Measurements from ENCODE around the gene ZCWPW1.

The ZCWPW1 gene, protein sequence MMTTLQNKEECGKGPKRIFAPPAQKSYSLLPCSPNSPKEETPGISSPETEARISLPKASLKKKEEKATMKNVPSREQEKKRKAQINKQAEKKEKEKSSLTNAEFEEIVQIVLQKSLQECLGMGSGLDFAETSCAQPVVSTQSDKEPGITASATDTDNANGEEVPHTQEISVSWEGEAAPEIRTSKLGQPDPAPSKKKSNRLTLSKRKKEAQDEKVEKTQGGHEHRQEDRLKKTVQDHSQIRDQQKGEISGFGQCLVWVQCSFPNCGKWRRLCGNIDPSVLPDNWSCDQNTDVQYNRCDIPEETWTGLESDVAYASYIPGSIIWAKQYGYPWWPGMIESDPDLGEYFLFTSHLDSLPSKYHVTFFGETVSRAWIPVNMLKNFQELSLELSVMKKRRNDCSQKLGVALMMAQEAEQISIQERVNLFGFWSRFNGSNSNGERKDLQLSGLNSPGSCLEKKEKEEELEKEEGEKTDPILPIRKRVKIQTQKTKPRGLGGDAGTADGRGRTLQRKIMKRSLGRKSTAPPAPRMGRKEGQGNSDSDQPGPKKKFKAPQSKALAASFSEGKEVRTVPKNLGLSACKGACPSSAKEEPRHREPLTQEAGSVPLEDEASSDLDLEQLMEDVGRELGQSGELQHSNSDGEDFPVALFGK

DNA sequence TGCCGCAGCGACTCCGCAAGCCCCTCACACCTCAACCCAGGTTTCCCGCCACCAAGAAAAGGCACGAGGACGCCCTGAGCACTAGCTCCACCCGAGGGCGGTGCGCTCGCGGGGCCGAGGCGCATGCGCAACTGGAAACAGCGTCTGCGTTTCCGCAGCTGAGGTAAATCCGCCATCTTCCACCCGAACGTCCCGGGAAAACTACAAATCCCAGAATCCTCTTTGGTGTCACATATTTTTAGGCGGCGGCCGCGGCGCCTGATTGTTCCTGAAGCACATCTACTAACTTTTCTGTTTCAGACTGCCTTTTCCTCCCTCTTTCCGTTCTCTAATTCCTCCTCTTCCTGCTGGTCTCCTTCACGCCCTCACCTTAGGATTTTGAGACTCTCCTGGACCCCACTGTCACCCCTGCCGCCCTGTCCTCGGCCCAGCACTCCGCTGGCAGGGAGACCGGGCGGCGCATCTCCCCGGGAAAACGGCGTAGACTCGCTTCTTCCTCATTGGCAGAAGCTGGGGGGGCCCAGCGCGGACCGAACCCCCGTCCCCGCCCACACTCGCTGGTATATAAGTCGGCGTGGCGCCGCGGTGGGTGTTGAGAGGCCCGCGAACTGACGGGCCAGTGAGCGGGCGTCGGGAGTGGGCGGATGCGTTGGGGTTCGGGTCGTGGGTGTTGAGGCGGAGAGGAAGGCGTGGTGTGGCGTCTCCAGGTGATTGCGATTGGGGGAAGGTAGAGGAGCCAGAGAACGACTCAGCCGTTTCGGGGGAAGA lies at the start of gene ZCWPW1:
TSS of gene ZCWPW1 (minus strand) at position 505 of the 768 bp plus-strand sequence. CDS start 8,054 bp downstream, outside the sequence.
- DNase-seq: peak; percentile 97

DNA sequence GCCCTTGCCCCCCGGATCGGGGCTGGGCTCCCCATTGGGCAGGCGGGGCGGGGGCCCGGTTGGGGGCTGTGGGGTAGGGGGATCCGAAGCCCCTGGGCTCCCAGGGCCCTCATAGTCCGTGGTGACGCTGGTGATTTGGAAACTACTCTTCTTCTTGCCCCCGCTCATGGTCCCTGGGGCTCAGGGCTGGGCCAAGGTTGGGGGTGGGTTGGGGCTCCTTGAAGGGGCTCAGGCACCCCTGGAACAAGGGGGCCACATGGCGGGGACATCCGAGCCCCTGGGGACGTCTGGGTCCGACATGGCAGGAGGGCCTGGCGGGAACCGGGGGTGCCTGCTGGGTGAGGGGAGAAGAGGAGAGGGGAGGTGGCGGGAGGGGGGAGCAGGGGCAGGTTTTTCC lies 49.4 kb upstream of the ZCWPW1 start:
- DNase-seq: no peak

DNA sequence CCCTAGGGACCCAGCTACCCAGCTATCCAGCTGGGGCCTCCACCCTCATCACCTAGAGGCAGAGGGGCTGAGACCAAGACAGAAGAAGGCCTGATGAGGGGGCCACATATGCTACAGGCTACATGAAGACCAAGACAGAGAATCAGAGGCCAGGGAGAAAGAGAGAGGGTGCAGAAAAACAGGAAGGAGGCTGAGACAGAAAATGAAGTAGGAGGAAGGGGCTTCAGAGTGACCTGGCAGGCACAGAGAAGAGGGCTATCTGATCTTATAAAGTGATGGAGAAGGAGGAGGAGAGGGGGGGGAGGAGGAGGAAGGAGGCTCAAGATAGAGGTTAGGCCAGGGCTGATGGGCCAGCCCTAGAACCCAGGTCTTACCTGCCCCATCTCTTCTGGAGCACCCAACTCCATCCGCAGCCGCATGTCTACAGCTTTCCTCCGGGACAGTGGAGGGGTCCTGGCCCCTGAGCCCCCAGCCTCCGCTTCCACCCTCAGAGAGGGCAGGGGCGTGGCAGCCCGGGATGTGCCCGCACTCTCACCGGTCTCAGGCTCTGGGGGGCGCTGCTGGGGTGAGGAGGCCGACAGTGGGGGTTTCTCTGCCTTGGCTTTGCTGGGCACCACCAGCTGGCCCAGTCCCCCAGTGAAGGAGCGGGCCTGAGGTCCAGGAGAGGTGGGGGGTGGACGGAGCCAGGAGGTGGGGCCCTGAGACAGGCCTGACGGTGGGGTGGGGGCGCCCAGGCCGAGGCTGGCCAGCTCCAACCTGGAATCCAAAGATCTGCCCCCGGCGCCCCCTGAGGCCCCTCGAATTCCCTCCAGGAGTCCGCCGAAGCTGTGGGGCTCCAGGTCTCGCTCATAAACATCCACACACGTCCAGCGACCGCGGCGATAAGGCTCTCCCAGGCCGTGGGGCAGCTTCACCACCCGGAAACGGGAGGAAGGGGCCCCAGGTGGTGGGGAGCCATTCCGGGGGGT lies 48.7 kb upstream of the ZCWPW1 start:
- DNase-seq: peak; percentile 46

DNA sequence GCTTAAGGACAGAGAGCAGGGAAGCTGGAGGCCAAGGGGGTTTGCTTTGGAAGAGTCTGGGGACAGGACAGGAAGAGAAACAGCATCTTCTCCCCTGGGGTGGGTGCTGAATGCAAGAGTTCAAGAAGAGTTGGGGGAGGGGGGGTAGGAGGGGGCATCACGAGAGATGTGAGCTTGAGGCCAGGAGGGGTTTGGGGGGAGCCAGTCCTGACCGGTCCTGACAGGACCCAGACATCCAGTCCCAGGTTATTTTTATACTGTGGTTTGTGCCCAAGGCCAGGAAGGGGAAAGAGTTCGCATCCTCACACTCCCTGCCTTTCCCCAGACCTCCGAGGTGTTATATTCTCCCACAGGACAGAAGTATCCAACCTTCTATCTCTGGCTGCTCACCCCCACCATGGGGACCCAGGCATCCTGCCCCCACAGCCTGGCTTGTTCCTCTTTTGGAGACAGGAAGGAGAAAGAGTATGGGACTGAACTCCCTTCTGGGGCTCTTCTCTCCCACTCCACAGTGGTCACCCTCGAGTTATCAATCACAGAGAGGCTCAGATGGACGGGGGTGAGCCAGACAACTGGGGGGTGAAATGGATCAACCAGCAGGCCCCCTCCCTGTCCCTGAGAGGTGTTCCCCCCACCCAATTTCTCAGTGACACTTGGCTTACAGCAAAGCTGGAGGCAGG lies 47.7 kb upstream of the ZCWPW1 start:
- DNase-seq: no peak

DNA sequence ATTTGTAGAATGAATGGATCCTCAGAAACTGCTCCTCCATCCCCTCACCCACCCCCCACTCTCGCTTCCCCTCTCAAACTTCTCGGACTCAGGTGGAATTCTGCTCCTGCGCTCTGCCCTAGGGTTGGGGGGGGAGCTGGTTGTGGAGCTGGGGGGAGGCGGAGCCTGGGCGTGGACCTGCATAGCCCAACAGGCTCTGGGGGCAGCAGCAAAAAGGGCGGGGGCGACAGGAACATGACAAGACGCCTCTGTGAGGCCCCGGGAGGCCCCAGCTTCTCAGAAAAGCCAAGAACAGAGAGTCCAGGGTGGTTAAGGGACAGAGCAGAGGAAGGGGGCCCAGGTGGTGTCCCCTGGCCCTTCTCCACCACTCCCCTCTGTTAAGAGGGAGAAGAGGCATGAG lies 47.0 kb upstream of the ZCWPW1 start:
- peak; percentile 40 for DNase-seq

DNA sequence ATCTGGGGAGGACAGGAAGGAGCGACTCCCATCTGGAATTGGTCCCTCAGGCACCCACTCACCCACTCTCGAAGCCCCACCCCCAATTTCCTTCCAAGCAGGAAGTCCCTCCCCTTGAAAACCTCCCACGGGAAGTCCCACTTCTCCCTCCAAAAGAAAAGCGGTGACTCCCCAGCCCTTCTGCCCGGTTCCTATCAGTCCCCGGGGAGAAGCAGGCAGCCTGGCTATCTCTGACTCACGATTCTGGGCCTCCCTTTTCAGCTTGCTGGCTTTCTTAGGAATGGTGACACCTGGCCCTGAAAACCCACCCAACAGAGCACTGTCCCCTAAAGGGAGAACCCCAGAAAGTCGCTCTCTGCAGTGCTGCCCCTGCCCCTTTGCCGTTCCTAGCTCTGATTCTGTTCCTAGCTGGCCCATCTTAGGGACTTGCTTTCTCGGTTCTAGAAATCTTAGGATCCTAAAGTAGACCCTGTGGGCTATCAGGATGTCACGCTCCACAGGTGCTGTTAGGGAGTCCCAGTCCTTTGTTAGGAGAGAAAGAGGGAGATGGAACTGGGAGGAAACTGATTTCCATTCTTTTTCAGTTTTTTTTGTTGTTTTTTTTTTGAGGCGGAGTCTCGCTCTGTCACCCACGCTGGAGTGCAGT lies 44.5 kb upstream of the ZCWPW1 start:
- DNase-seq: no peak

DNA sequence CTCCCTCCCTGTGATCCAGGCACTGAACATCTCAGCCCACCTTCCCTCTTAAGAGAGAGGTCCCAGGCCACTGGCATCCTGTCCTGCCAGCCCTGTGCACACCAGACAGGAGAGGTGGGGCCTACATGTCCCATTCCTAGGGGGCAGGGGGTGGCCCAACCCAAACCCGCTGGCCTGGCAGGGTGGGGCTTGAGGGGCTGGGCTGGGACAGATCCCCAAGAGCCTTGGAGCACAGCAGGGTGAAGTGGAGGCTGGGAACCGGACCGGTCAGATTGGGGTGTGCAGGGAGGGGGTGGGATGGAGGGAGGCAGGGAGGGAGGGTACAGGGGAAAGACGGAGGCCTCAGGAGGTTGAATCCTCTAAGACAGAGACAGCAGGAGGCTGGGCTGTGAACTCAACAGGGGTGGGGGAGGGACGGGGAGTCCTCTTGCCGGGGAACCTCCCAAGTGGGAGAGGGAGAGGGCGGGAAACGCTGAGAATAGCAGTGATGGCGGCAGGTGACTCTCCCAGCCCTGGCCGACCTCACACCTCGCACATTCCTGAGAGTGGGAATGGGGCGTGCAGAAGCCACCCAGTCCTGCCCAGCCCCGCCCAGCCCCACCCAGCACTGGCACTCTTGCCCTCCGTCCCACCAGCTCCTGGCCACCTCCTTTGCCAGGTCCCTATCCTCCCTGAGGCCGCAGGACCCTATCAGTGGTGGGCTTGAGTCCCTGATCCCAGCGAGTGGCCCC lies 43.8 kb upstream of the ZCWPW1 start:
- DNase-seq: no peak

DNA sequence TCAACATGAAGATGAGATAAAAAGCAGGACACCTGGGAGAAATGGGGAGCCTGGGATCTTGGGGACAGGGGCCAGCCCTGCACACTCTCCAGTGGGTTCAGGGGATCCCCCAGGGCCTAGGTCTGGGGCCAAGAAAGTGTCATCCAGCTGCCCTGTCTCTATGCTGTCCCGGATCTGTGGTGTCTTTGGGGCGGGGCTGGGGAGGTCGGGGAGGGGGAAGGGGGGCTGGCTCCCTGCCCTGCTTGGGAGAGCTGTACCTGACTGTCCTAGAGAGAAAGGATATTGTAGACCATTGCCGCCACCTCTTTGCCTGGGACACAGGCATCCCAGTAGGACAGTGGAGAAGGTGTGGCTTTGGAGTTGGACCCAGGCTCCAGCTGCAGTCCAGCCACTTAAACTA lies 42.5 kb upstream of the ZCWPW1 start:
- no peak for DNase-seq

DNA sequence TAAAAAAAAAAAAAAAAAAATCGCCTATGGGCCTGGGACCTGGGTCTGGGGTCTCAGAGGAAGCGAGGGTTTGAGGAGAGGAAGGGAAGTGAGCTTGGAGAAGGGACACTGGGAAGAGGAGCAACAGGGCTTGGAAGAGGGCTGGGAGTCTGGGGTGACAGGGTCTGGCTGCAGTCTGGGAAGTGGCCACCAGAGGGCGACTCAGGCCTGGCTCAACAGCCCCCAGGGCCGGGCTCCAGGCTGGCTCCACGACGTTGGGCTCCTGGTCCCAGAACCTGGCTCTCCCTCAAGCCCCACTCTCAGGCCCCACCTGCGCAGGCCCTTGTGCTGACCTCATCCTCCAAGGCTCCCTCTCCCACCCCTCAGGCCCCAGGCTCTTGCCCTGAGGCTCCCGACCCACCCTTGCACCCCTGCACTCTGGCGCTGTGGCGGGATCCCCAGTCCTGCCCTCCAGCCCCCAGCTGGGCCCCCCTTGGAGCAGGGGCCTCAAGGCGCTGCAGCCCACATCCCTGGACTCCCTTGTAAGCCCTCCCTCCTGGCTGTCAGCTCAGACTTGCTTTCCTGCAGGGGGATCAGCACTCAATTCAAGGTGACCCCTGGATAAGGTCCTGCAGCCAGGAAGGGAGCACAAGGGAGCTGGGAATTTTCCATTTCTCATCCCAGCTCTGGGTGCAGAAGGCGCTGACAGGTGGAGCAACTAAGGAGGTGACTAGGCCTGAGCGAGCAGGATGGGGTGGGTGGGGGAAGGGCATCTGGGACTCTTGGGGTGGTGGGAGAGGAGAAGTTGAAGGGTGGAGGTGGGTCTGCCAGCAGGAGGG lies 40.9 kb upstream of the ZCWPW1 start:
- DNase-seq: peak; percentile 90

DNA sequence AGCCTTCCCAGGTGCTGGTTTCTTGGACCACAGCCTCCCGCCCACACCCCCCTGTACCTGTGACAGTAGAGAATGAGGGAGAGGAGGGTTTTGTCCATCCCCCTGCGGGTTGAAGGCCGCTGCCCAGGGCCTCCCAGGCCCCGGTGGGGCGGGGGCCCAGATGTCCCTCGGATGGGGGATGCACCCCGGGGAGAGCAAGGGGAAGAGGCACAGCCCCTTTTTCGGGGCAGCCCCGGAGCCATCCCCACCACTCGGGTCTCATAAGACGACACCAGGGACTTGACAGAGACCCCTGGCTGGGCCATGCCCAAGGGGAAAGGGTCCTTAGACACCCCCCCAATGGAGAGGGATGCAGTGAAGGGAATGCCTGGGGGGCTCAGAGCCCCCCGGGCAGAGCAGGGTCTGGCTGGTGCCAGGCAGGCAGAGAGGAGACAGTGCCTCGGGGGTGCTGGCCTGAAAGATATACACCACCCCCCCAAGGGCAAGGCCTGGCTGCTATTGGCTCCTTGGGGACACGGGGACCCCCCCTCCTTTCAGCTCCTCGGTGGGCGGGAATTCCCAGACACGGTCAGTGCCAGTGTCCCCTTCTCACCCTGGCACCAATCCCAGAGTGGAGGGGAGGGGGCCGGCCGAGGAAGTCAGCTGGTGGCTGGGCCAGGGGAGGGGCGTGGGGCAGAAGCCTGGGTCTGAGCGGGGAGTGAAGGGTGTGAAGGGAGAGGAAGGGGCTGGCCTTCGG lies 39.3 kb upstream of the ZCWPW1 start:
- no peak for DNase-seq

DNA sequence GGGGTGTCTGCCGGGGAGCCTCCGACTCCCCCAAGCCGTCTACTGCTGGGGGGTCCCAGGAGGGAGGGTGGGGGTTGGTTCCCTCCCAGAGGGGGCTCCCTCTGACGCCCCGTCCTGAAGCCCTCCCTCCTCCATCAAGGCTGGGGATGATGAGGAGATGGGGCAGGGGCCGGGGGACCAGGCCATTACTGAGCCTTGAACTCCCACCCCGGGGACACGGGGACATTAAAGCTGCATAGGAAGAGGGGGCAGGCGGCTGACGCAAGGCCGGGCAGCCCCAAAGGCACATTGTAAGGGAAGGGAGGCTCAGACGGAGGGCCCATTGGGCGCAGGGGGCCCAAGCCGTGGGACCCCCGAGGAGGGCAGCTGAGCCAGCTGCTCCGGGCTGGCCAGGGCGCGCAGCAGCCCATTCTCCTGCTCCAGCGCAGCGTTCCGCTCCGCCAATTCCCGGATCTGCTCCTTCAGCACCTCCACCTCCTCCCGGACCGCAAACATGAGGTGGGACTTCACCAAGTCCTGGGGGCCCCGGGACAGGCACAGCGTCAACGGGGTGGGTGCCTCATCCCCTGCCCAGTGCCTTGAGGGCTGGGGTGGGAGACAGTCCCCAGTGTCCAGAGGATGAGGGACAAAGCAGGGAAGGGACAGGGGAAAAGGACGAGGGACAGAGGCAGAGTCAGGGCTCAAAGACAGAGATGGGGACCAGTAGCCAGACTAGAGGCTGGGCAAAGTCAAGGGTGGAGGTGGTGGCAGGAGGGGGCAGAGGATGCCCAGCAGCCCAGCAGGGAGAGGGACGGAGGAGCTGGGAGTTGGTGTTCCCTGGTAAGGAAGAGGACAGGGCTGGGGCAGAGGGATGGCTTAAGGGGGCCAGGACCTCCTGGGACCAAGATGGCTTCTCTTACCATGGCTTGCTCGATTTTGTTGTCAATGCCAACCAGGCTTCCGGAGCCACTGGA lies 38.4 kb upstream of the ZCWPW1 start:
- DNase-seq: no peak

DNA sequence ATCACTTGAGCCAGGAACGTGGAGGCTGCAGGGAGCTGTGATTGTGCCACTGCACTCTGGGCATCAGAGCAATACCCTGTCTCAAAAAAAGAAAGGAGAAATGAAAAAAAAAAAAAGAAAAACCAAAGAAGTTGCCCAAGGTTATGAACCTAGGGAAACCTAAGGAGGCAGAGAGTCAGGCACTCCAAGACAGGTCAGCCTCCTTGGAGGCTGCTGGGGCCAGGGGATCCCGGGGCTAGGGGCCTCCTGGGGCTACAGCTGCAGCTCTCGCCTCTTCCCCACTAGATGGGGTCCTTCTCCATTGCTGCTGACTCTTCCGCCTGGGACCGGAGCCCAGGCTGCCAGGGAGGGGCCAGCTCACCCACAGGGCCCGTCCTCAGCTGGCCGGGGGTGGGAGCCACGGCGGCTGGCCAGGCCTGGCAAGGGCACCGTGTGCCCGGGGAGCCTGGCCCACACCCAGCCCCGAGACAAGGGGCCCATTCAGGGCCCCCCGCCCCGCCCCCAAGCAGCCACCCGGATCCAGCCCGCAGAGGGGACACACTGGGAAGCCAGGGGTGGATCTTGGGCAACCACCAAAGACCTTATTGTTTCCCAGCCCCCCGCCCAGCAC lies 37.3 kb upstream of the ZCWPW1 start:
- no peak for DNase-seq

DNA sequence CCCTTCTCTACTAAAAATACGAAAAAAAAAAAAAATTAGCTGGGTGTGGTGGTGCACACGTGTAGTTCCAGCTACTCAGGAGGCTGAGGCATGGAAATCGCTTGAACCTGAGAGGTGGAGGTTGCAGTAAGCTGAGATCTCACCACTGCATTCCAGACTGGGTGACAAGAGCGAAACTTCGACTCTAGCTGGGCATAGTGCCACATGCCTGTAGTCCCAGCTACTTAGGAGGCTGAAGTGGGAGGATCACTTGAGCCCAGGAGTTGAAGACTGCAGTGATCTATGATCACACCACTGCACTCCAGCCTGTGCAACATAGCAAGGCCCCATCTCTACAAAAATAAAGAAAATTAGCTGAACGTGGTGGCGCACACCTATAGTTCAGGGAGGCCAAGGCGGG lies 36.8 kb upstream of the ZCWPW1 start:
- no peak for DNase-seq

DNA sequence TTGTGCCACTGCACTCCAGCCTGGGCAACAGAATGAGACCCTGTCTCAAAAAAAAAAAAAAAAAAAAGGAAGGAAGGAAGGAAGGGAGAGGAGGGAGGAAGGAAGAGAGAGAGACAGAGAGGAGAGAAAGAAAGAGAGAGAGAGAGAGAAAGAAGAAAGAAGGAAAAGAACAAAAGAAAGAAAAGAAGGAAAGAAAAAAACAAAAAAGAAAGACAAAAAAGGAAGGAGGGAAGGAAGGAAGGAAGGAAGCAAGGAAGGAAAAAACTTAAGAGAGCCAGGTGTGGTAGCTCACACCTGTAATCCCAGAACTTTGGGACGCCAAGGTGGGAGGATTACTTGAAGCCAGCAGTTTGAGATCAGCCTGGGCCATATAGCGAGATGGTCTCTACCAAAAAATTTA lies 36.3 kb upstream of the ZCWPW1 start:
- no peak for DNase-seq

DNA sequence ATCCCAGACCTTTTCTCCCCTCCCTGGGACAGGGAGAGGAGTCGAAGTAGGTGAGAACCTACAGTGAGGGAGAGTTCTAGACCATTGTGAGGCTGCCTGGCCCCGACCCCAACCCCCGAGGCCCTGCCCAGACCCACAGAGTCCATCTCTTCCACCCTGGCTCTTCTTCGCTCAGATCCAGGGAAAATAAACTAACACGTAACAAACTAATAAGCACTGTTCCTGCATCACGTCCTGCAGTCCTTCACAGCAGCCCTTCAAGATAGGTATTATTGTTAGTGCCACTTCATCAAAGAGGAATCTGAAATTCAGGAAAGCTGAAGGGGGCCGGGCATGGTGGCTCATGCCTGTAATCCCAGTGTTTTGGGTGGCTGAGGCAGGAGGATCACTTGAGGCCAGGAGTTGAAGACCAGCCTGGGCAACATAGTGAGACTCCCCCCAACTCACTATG lies 35.7 kb upstream of the ZCWPW1 start, which contains the start of gene SPACDR:
TSS of gene SPACDR (minus strand) at position 51 of the 451 bp plus-strand sequence. CDS start 235 bp downstream, outside the sequence.
- DNase-seq: no peak

DNA sequence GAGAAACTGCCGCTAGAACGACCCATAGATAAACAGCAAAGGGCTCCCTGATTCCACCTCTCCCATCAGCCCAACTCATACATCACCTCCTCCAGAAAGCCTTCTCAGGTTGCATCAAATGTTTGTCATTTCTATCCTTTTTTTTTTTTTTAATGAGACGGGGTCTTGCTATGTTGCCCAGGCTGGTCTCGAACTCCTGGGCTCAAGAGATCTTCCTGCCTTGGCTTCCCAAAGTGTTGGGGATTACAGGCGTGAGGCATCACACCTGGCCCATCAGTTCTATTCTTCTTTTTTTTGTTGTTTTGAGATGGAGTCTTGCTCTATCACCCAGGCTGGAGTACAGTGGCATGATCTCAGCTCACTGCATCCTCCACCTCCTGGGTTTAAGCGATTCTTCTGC lies 28.5 kb upstream of the ZCWPW1 start:
- no peak for DNase-seq

DNA sequence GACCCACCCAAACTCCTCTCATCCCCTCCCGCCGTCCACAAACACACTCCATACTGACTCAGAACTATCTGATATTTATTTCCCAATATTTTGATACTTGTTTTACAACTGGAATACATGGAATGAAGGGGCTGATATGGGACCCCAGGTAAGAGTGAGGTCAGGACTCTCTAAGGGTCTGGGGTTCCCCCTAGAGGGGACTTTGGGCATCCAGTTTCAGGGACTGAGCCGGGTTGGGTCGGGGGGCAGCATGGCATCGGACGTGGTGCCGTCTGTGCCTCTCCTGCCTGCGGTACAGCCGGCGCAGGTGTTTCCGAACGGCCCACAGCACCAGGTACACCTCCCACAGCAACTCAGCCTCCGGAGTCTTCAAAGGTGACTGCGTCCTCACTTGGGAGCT lies 28.1 kb upstream of the ZCWPW1 start:
- DNase-seq: no peak

Data from activated CD8-positive, alpha-beta memory T cell treated with anti-CD3 and anti-CD28 coated beads, Interleukin-2, amount 50 U/mL, for 4 hours (primary cell).